OCI-LY3 (cell line): ENCODE data around the gene HDAC4.

Source experiments
- H2AFZ ChIP-seq: fragments of 200-600, 300-600 bp; shearing (Covaris generic); 2 replicates; pipeline ENCODE4 v1.6.0; 2014; ENCODE audit warnings: antibody characterized with exemption, low read depth, low read length
- H3K27ac ChIP-seq: fragments of 200-600, 300-600 bp; sonication (generic); 2 replicates; pipeline ENCODE4 v1.5.1; 2014; ENCODE audit warnings: mild to moderate bottlenecking, low read length, moderate library complexity, mixed read lengths
- H3K27me3 ChIP-seq: fragments of 200-600, 300-600 bp; sonication (generic); 2 replicates; pipeline ENCODE4 v1.6.1; 2014; ENCODE audit warnings: low read depth, low read length, mixed read lengths
- H3K36me3 ChIP-seq: fragments of 200-600, 300-600 bp; sonication (generic); replicated peaks from 2 replicates; pipeline ENCODE3; 2014; ENCODE audit warnings: low read depth, low read length, mixed read lengths
- H3K4me1 ChIP-seq: fragments of 300-600, 200-600 bp; sonication (generic); 2 replicates; pipeline ENCODE4 v1.6.1; 2014; ENCODE audit warnings: low read length, mixed read lengths
- H3K4me2 ChIP-seq: fragments of 200-600, 300-600 bp; sonication (generic); 2 replicates; pipeline ENCODE4 v1.6.1; 2014; ENCODE audit warnings: low read length, mixed read lengths
- H3K4me3 ChIP-seq: fragments of 300-600, 200-600 bp; sonication (generic); 2 replicates; pipeline ENCODE4 v1.5.1; 2014; ENCODE audit warnings: antibody characterized with exemption, mild to moderate bottlenecking, low read length, moderate library complexity
- H3K79me2 ChIP-seq: fragments of 300-600, 200-600 bp; shearing (Covaris generic); 2 replicates; pipeline ENCODE4 v1.6.1; 2014; ENCODE audit warnings: mild to moderate bottlenecking, low read length, mixed read lengths
- H3K9ac ChIP-seq: fragments of 300-600, 200-600 bp; shearing (Covaris generic); 2 replicates; pipeline ENCODE4 v1.6.0; 2014; ENCODE audit warnings: mild to moderate bottlenecking, low read length, moderate library complexity
- H3K9me3 ChIP-seq: fragments of 200-600, 300-600 bp; shearing (Covaris generic); 2 replicates; pipeline ENCODE4 v1.6.1; 2014; ENCODE audit warnings: low read length, mixed read lengths; ENCODE audit not compliant: insufficient read depth
- H4K20me1 ChIP-seq: fragments of 200-600, 300-600 bp; sonication (generic); 2 replicates; pipeline ENCODE4 v1.6.1; 2016; ENCODE audit warnings: low read length, mixed read lengths; ENCODE audit not compliant: insufficient read depth
- EZH2phosphoT487 ChIP-seq: fragments of 200-600 bp; shearing (Covaris generic); IDR thresholded peaks from 2 replicates; pipeline ENCODE4 v1.6.1; 2018; ENCODE audit warnings: antibody characterized with exemption, mixed run types, low read depth
- TF ChIP-seq, protein P1 (sequence below): fragments of 200-600, 300-600 bp; sonication (generic); IDR thresholded peaks from 2 replicates; pipeline ENCODE4 v1.5.1; 2014; ENCODE audit warnings: antibody characterized with exemption, low read length, low read depth

Gene HDAC4

DNA sequence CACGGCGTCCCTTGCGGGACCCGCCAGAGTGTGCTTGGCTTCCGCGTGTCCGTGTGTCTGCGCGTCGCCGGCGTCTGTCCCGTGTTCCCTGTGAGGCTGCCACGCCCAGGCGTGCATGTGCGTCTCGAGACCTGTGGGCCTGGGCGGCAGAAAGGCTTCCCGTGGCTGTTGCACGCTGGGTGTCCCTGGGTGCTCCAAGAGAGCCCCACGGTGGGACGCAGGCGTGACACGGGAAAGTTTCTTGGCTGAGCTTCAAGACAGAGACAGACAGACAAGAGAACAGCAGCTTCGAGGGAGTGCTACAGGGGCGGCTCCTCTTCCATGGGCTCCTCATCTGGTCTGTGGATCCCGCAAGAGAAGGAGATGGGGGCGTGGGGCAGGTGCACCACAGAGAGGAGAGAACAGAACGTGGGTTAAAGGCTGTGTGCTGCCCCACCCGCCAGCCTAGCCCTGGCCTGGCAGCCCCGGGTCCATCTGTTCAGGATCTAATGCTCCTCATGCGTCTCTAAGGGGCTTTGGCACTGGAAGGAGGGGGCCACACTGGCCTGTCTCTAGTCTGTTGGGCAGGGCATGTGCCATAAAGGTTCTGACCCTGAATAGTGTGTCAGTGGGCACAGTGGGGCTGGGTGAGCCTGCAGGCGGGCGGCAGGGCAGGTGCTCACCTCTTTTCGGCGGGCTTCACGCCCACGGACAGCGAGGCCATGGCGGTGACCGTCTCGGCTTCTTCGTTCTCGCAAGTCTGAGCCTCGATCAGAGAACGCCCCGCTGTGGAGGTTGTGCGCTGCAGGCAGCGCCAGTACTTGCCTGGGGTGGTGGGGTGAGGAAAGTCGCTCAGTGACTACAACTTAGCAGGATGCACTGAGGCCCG lies 347.8 kb downstream of the HDAC4 start:
- Histone ChIP-seq H3K36me3 (no peaks in the 10 kb centered on the region), H4K20me1 (no peaks in the 10 kb centered on the region), H2AFZ (no peak overlapping the region), H3K4me3 (no peak overlapping the region), H3K9me3 (no peaks in the 10 kb centered on the region), H3K4me1 (no peaks in the 10 kb centered on the region), H3K9ac (no peak overlapping the region), H3K4me2 (no peak overlapping the region), H3K79me2 (no peaks in the 10 kb centered on the region), H3K27me3 (no peaks in the 10 kb centered on the region), H3K27ac (no peak overlapping the region)
- no peak for TF ChIP-seq EZH2phosphoT487
- TF ChIP-seq, protein P1, sequence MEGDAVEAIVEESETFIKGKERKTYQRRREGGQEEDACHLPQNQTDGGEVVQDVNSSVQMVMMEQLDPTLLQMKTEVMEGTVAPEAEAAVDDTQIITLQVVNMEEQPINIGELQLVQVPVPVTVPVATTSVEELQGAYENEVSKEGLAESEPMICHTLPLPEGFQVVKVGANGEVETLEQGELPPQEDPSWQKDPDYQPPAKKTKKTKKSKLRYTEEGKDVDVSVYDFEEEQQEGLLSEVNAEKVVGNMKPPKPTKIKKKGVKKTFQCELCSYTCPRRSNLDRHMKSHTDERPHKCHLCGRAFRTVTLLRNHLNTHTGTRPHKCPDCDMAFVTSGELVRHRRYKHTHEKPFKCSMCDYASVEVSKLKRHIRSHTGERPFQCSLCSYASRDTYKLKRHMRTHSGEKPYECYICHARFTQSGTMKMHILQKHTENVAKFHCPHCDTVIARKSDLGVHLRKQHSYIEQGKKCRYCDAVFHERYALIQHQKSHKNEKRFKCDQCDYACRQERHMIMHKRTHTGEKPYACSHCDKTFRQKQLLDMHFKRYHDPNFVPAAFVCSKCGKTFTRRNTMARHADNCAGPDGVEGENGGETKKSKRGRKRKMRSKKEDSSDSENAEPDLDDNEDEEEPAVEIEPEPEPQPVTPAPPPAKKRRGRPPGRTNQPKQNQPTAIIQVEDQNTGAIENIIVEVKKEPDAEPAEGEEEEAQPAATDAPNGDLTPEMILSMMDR, result no peak

DNA sequence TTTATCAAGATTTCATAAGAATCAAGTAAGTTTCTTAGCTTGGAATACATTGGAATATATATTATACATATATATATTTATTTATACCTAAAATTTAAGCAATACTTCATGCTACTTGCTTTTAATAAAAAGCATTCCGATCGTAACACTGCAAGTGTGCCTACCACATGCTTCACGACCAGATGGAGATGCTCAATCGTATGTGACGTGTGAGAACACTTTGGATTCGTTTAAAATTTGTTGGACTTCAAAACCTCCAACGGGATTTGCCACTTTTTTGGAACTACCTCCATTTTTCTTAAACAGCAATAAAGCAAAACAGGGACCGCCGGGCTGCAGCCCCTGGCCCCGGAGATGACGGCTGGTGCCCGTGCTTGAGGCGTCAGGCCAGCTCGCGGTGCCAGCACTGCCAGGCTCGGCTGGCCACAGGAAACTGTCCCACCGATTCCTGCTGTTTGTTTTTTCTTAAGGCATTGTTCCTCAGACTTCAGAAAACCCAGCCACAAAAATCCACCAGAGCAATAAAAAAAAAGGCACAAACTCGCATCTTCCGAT lies 348.9 kb downstream of the HDAC4 start:
- no peaks in the 10 kb centered on the region for H3K4me1 ChIP-seq
- no peaks in the 10 kb centered on the region for H3K79me2 ChIP-seq
- no peak overlapping the region for H2AFZ ChIP-seq
- no peak overlapping the region for H3K4me3 ChIP-seq
- no peaks in the 10 kb centered on the region for H3K27me3 ChIP-seq
- H3K9me3 ChIP-seq, result no peaks in the 10 kb centered on the region
- no peak overlapping the region for H3K9ac ChIP-seq
- TF ChIP-seq, protein P1, result no peak
- no peak for TF ChIP-seq EZH2phosphoT487
- no peak overlapping the region for H3K27ac ChIP-seq
- H3K4me2 ChIP-seq, result no peak overlapping the region
- H4K20me1 ChIP-seq, result no peaks in the 10 kb centered on the region
- H3K36me3 ChIP-seq, result no peaks in the 10 kb centered on the region

DNA sequence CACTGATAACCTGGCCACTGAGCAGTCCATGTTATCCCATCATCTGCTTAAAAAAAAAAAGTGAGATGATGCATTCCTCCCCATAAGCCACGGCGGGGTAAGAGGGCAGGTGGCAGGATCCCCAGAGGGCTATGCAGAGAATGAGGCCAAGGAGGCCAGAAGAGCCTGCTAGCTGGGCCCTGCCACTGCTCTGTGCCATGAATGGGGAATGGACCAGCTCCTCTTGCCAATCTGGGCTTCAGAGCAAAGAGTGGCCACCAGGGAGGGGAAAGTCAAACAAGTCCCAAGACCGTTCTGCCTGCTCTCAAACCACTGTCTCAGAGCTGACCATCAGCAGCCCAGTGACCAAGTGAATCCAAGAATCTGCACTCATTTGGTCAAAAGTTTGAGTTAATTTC lies 350.6 kb downstream of the HDAC4 start:
- no peaks in the 10 kb centered on the region for H3K27me3 ChIP-seq
- H3K4me2 ChIP-seq, result no peak overlapping the region
- no peak overlapping the region for H3K27ac ChIP-seq
- H3K9me3 ChIP-seq, result no peaks in the 10 kb centered on the region
- H4K20me1 ChIP-seq, result no peaks in the 10 kb centered on the region
- H2AFZ ChIP-seq, result no peak overlapping the region
- no peak for TF ChIP-seq EZH2phosphoT487
- TF ChIP-seq, protein P1, result no peak
- H3K4me1 ChIP-seq, result no peaks in the 10 kb centered on the region
- H3K9ac ChIP-seq, result no peak overlapping the region
- no peaks in the 10 kb centered on the region for H3K36me3 ChIP-seq
- no peak overlapping the region for H3K4me3 ChIP-seq
- H3K79me2 ChIP-seq, result no peaks in the 10 kb centered on the region

DNA sequence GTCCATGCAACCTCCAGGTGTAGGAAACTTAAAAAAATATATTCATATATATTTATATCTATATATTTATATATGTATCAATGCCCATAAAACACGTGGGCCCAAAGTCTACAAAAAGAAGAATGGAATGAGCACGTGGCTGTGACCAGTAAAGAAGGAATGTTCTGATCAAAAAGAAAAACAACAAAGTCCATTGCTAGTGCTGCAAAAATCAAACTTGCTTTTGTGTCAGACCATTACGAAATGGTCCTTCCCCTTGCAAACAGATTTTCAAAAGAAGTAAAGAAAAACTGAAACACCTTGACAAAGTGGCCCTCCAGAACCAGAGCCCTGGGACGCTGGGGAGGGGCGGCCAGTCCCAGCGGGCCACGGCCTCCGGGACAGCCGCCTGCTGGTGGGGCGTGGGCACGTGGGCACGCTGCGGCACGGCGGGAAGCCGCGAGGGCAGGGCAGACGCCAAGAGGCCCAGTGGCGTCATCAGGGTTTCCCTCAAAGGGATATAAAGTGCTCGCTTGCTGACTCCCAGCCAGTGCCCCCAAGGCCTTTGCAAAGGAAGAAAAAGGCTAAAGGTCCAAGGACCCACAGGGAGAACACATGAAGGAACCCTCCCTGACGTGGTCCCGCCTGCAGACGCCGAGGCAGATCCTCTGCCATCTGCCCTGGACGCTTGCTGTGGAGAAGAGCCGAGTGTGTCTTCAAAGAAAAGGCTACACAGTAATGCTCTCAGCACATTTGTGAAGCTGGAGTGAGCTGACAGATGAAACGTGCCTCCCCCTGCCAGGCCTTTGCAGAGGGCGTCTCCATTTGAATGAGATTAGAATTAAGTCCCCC lies 351.2 kb downstream of the HDAC4 start:
- Histone ChIP-seq H3K79me2 (no peaks in the 10 kb centered on the region), H3K4me1 (no peaks in the 10 kb centered on the region), H3K4me2 (no peak overlapping the region), H3K4me3 (no peak overlapping the region), H3K9me3 (no peaks in the 10 kb centered on the region), H3K27ac (no peak overlapping the region), H3K36me3 (no peaks in the 10 kb centered on the region), H3K27me3 (no peaks in the 10 kb centered on the region), H3K9ac (no peak overlapping the region), H2AFZ (no peak overlapping the region), H4K20me1 (no peaks in the 10 kb centered on the region)
- TF ChIP-seq, protein P1, result no peak
- TF ChIP-seq EZH2phosphoT487, result no peak
